ENCODE measurements around the gene PHETA2. TPM values are rescaled to one million over a fixed set of nuclear protein-coding genes. Genes with fewer than 3 reads are reported as not detected.

The PHETA2 gene
- total RNA-seq, 1 experiment from 2014 or later, result 0.04 TPM

GRCh38 chr22:42062506-42063170 is 11.4 kb upstream of the PHETA2 start:
- DNase-seq (no peak), ATAC-seq (no peak)
- ChIA-PET CTCF (no interaction called here), POLR2A (ENCODE audit: unreplicated experiment) (no interaction called here)
- H2AFZ ChIP-seq (ENCODE audit: low read length), result no peak overlapping the region
- H3K27me3 ChIP-seq (ENCODE audit: low read length), result no peaks in the 10 kb centered on the region
- no peaks in the 10 kb centered on the region for H3F3A ChIP-seq (ENCODE audit: low read length, unreplicated experiment)
- H3K9ac ChIP-seq (ENCODE audit: low read length), result no peak overlapping the region
- peaks cover 15% of the 10 kb centered on the region; the same call in 1 of the 2 replicates for H3K36me3 ChIP-seq (ENCODE audit: low read depth, low read length)
- H3K79me2 ChIP-seq (ENCODE audit: low read length), result no peaks in the 10 kb centered on the region
- no peak overlapping the region for H3K4me2 ChIP-seq (ENCODE audit: low read length)
- no peaks in the 10 kb centered on the region for H3K9me3 ChIP-seq (ENCODE audit: low read length)
- no peaks in the 10 kb centered on the region for H3K4me1 ChIP-seq (ENCODE audit: insufficient read depth, low read length)
- no peaks in the 10 kb centered on the region for H3K9me2 ChIP-seq (replicated peaks; ENCODE audit: low read length)
- no peak for TF ChIP-seq CTCF (conservative IDR thresholded peaks at IDR 0.05; ENCODE audit: low read depth, low read length)
- TF ChIP-seq EZH2 (IDR thresholded peaks at IDR 0.05; ENCODE audit: low read length, unreplicated experiment), result no peak
- no peak for TF ChIP-seq EZH2phosphoT487 (IDR thresholded peaks at IDR 0.05; ENCODE audit: borderline replicate concordance, low read length)
- no peaks in the 10 kb centered on the region for H4K20me1 ChIP-seq (ENCODE audit: low read length)
- no peak overlapping the region for H3K4me3 ChIP-seq (ENCODE audit: low read length)
- BruUV-seq (replicated peaks), result no TSS peak
- intact Hi-C loops (cut with micrococcal nuclease), result no loop called here
- no peak overlapping the region for H3K27ac ChIP-seq (ENCODE audit: low read length)

- POLR2A ChIA-PET (ENCODE audit: unreplicated experiment), result no interaction called here
- TF ChIP-seq EZH2phosphoT487 (IDR thresholded peaks at IDR 0.05; ENCODE audit: borderline replicate concordance, low read length) (no peak), EZH2 (IDR thresholded peaks at IDR 0.05; ENCODE audit: low read length, unreplicated experiment) (no peak), CTCF (conservative IDR thresholded peaks at IDR 0.05; ENCODE audit: low read depth, low read length) (no peak)
- DNase-seq (no peak), ATAC-seq (no peak)
- Histone ChIP-seq H3K9me2 (replicated peaks; ENCODE audit: low read length) (no peaks in the 10 kb centered on the region), H3K4me2 (ENCODE audit: low read length) (no peak overlapping the region), H3K4me1 (ENCODE audit: insufficient read depth, low read length) (peaks cover 2% of the 10 kb centered on the region; the same call in 1 of the 2 replicates), H3K27ac (ENCODE audit: low read length) (no peak overlapping the region), H4K20me1 (ENCODE audit: low read length) (no peaks in the 10 kb centered on the region), H2AFZ (ENCODE audit: low read length) (no peak overlapping the region), H3K79me2 (ENCODE audit: low read length) (peaks cover 2% of the 10 kb centered on the region; the same call in 1 of the 2 replicates), H3K27me3 (ENCODE audit: low read length) (no peaks in the 10 kb centered on the region), H3K9ac (ENCODE audit: low read length) (no peak overlapping the region), H3K9me3 (ENCODE audit: low read length) (no peaks in the 10 kb centered on the region), H3K4me3 (ENCODE audit: low read length) (no peak overlapping the region), H3F3A (ENCODE audit: low read length, unreplicated experiment) (no peaks in the 10 kb centered on the region), H3K36me3 (ENCODE audit: low read depth, low read length) (0 out of 2 replicates have a peak, but pooled peaks cover 5% of the 10 kb centered on the region)
- BruUV-seq (replicated peaks), result no TSS peak
- intact Hi-C loops (cut with micrococcal nuclease), result no loop called here
- CTCF ChIA-PET, result no interaction called here
Measured at GRCh38 chr22:42064629-42065028, 9.4 kb upstream of the PHETA2 start.

- Histone ChIP-seq H3K4me2 (ENCODE audit: low read length) (no peak overlapping the region), H4K20me1 (ENCODE audit: low read length) (no peaks in the 10 kb centered on the region), H2AFZ (ENCODE audit: low read length) (no peak overlapping the region), H3K36me3 (ENCODE audit: low read depth, low read length) (no peaks in the 10 kb centered on the region), H3K4me3 (ENCODE audit: low read length) (no peak overlapping the region), H3K27ac (ENCODE audit: low read length) (no peak overlapping the region), H3K9ac (ENCODE audit: low read length) (no peak overlapping the region), H3K27me3 (ENCODE audit: low read length) (no peaks in the 10 kb centered on the region), H3K79me2 (ENCODE audit: low read length) (peaks cover 7% of the 10 kb centered on the region; the same call in 1 of the 2 replicates), H3K9me3 (ENCODE audit: low read length) (no peaks in the 10 kb centered on the region), H3K4me1 (ENCODE audit: insufficient read depth, low read length) (peaks cover 8% of the 10 kb centered on the region; the same call in 1 of the 2 replicates), H3F3A (ENCODE audit: low read length, unreplicated experiment) (no peaks in the 10 kb centered on the region), H3K9me2 (replicated peaks; ENCODE audit: low read length) (no peaks in the 10 kb centered on the region)
- ATAC-seq (no peak), DNase-seq (no peak)
- no TSS peak for BruUV-seq (replicated peaks)
- intact Hi-C loops (cut with micrococcal nuclease), result no loop called here
- POLR2A ChIA-PET (ENCODE audit: unreplicated experiment), result no interaction called here
- CTCF ChIA-PET, result no interaction called here
- TF ChIP-seq EZH2phosphoT487 (IDR thresholded peaks at IDR 0.05; ENCODE audit: borderline replicate concordance, low read length) (no peak), CTCF (conservative IDR thresholded peaks at IDR 0.05; ENCODE audit: low read depth, low read length) (no peak), EZH2 (IDR thresholded peaks at IDR 0.05; ENCODE audit: low read length, unreplicated experiment) (no peak)
Measured at GRCh38 chr22:42065438-42066125, 8.5 kb upstream of the PHETA2 start.

All from PC-3 (cell line).